ENCODE measurements around the gene ADRA2C. TPM values are rescaled to one million over a fixed set of nuclear protein-coding genes. Genes with fewer than 3 reads are reported as not detected.

The ADRA2C gene
- total and polyA plus RNA-seq, 2 of the 13 experiments (the other 11 are each of a cell fraction or from before 2014, with no cell fraction given): 15.4 to 69.7 TPM

GRCh38 chr4:3783693-3784306 is 17.6 kb downstream of the ADRA2C start (continued):
- no peak for TF ChIP-seq ZNF770 (CRISPR knock-in tag; IDR thresholded peaks at IDR 0.05)
- TF ChIP-seq, protein P1, sequence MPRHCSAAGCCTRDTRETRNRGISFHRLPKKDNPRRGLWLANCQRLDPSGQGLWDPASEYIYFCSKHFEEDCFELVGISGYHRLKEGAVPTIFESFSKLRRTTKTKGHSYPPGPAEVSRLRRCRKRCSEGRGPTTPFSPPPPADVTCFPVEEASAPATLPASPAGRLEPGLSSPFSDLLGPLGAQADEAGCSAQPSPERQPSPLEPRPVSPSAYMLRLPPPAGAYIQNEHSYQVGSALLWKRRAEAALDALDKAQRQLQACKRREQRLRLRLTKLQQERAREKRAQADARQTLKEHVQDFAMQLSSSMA (CRISPR knock-in tag; IDR thresholded peaks at IDR 0.05): no peak
- peak; percentile 64 for TF ChIP-seq XRCC5 (optimal IDR thresholded peaks at IDR 0.05; ENCODE audit: low read length)
- no peak for TF ChIP-seq FOXA3 (CRISPR knock-in tag; IDR thresholded peaks at IDR 0.05)
- no peak for TF ChIP-seq ZFP90 (CRISPR knock-in tag; IDR thresholded peaks at IDR 0.05; ENCODE audit: borderline replicate concordance)
- no peak for TF ChIP-seq TBX2 (CRISPR knock-in tag; IDR thresholded peaks at IDR 0.05; ENCODE audit: borderline replicate concordance)
- peak; percentile 68; the same call in 1 of the 2 replicates for TF ChIP-seq ZBTB4 (CRISPR knock-in tag; IDR thresholded peaks at IDR 0.05; ENCODE audit: borderline replicate concordance)
- 0 out of 2 replicates have a peak, but pooled peaks have one; percentile 7 for TF ChIP-seq ZNF451 (CRISPR knock-in tag; IDR thresholded peaks at IDR 0.05)
- TF ChIP-seq ZNF263 (CRISPR knock-in tag; IDR thresholded peaks at IDR 0.05): peak; percentile 34; the same call in 1 of the 2 replicates
- no peak for TF ChIP-seq JARID2 (CRISPR knock-in tag; IDR thresholded peaks at IDR 0.05; ENCODE audit: insufficient replicate concordance)
- TF ChIP-seq RXRA (CRISPR knock-in tag; IDR thresholded peaks at IDR 0.05): 0 out of 2 replicates have a peak, but pooled peaks have one; percentile 16
- TF ChIP-seq, protein P2, sequence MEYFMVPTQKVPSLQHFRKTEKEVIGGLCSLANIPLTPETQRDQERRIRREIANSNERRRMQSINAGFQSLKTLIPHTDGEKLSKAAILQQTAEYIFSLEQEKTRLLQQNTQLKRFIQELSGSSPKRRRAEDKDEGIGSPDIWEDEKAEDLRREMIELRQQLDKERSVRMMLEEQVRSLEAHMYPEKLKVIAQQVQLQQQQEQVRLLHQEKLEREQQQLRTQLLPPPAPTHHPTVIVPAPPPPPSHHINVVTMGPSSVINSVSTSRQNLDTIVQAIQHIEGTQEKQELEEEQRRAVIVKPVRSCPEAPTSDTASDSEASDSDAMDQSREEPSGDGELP (IDR thresholded peaks at IDR 0.05; ENCODE audit: borderline replicate concordance, low read depth): peak; percentile 18; the same call in 1 of the 2 replicates
- no peak for TF ChIP-seq ZNF138 (CRISPR knock-in tag; IDR thresholded peaks at IDR 0.05; ENCODE audit: low read depth)
- 0 out of 2 replicates have a peak, but pooled peaks have one; percentile 33 for TF ChIP-seq HNF1B (CRISPR knock-in tag; IDR thresholded peaks at IDR 0.05)
- no peak for TF ChIP-seq ZNF710 (CRISPR knock-in tag; IDR thresholded peaks at IDR 0.05; ENCODE audit: borderline replicate concordance)
- no peak for TF ChIP-seq ERF (CRISPR knock-in tag; IDR thresholded peaks at IDR 0.05)

All from HepG2 (cell line).